ENCODE measurements around the gene EIF4A3. TPM values are rescaled to one million over a fixed set of nuclear protein-coding genes. Genes with fewer than 3 reads are reported as not detected.

Gene EIF4A3
- total RNA-seq, 4 donors from 2014 or later: 69.0 to 112 (median 94.7) TPM

- DNase-seq: no peak
- Histone ChIP-seq H3K27ac (no peak overlapping the region), H3K4me1 (no peaks in the 10 kb centered on the region), H3K9me3 (no peaks in the 10 kb centered on the region), H3K4me3 (no peak overlapping the region), H3K27me3 (no peaks in the 10 kb centered on the region), H3K36me3 (no peaks in the 10 kb centered on the region)
- 89 to 94% methylated on average over 7 to 12 of the region's 16 CpGs for WGBS, 2 donors
- intact Hi-C loops (cut with DNase I): no loop called here
- no peak for TF ChIP-seq CTCF (IDR thresholded peaks at IDR 0.05)
- no peak for TF ChIP-seq POLR2A (IDR thresholded peaks at IDR 0.05)
Observed at GRCh38 chr17:80089762-80090161, 57.2 kb downstream of the EIF4A3 start.

GRCh38 chr17:80087346-80088265, 59.3 kb downstream of the EIF4A3 start:
- no peak for DNase-seq
- Histone ChIP-seq H3K36me3 (no peaks in the 10 kb centered on the region), H3K27me3 (no peaks in the 10 kb centered on the region), H3K4me1 (peaks cover 0 to 4% (median 4%) of the 10 kb centered on the region in 3 donors), H3K9me3 (no peaks in the 10 kb centered on the region), H3K27ac (no peak overlapping the region), H3K4me3 (no peak overlapping the region)
- intact Hi-C loops (cut with DNase I): no loop called here
- TF ChIP-seq POLR2A (IDR thresholded peaks at IDR 0.05): no peak
- no peak for TF ChIP-seq CTCF (IDR thresholded peaks at IDR 0.05)
- 80 to 85% methylated on average over 18 to 19 of the region's 34 CpGs for WGBS, 2 donors

- no peaks in the 10 kb centered on the region for H3K36me3 ChIP-seq
- H3K27ac ChIP-seq: no peak overlapping the region
- intact Hi-C loops (cut with DNase I): no loop called here
- no peaks in the 10 kb centered on the region for H3K9me3 ChIP-seq
- WGBS, 2 donors: 90 to 92% methylated on average over 2 to 5 of the region's 11 CpGs
- peaks cover 0 to 9% (median 8%) of the 10 kb centered on the region in 3 donors for H3K4me1 ChIP-seq
- TF ChIP-seq POLR2A (IDR thresholded peaks at IDR 0.05) (no peak), CTCF (IDR thresholded peaks at IDR 0.05) (no peak)
- no peak for DNase-seq
- no peak overlapping the region for H3K4me3 ChIP-seq
- H3K27me3 ChIP-seq: no peaks in the 10 kb centered on the region
Observed at GRCh38 chr17:80086616-80087015, 60.3 kb downstream of the EIF4A3 start.

- no peak for DNase-seq
- no peaks in the 10 kb centered on the region for H3K27me3 ChIP-seq
- 77 to 82% methylated on average over 11 to 16 of the region's 17 CpGs for WGBS, 2 donors
- no peaks in the 10 kb centered on the region for H3K9me3 ChIP-seq
- H3K27ac ChIP-seq: no peak overlapping the region
- TF ChIP-seq CTCF (IDR thresholded peaks at IDR 0.05) (no peak), POLR2A (IDR thresholded peaks at IDR 0.05) (no peak)
- H3K4me1 ChIP-seq: peaks cover 0 to 9% (median 8%) of the 10 kb centered on the region in 3 donors
- no peak overlapping the region for H3K4me3 ChIP-seq
- no peaks in the 10 kb centered on the region for H3K36me3 ChIP-seq
- intact Hi-C loops (cut with DNase I): no loop called here
Observed at GRCh38 chr17:80086081-80086480, 60.8 kb downstream of the EIF4A3 start.

GRCh38 chr17:80084773-80085172, 62.2 kb downstream of the EIF4A3 start:
- H3K4me1 ChIP-seq: peaks cover 0 to 9% (median 8%) of the 10 kb centered on the region in 3 donors
- intact Hi-C loops (cut with DNase I): no loop called here
- H3K36me3 ChIP-seq: no peaks in the 10 kb centered on the region
- no peak overlapping the region for H3K4me3 ChIP-seq
- WGBS, 2 donors: 82 to 95% methylated on average over 4 to 8 of the region's 15 CpGs
- DNase-seq: no peak
- H3K9me3 ChIP-seq: no peaks in the 10 kb centered on the region
- H3K27me3 ChIP-seq: no peaks in the 10 kb centered on the region
- TF ChIP-seq CTCF (IDR thresholded peaks at IDR 0.05) (no peak), POLR2A (IDR thresholded peaks at IDR 0.05) (no peak)
- H3K27ac ChIP-seq: no peak overlapping the region

Data from esophagus squamous epithelium (tissue), 5 donors.